IPS DF 6.9 (cell line): ENCODE measurements around the gene SLC35A4.

Experiments used
- DNase-seq: peaks from one replicate; pipeline ENCODE4 v3.0.0-alpha.2; 2013; ENCODE audit warnings: low read depth, low spot score
- H3K27ac ChIP-seq: one replicate; pipeline ENCODE4 v1.5.1; 2013; ENCODE audit warnings: low read length, control low read depth
- H3K27me3 ChIP-seq: 2 replicates; pipeline ENCODE4 v1.6.1; 2013; ENCODE audit warnings: mild to moderate bottlenecking, low read length; ENCODE audit not compliant: control insufficient read depth, insufficient read depth
- H3K36me3 ChIP-seq: 2 replicates; pipeline ENCODE4 v1.6.1; 2013; ENCODE audit warnings: low read length; ENCODE audit not compliant: control insufficient read depth, insufficient read depth
- H3K4me1 ChIP-seq: 2 replicates; pipeline ENCODE4 v1.6.1; 2013; ENCODE audit warnings: low read length; ENCODE audit not compliant: control insufficient read depth, insufficient read depth
- H3K4me3 ChIP-seq: 2 replicates; pipeline ENCODE4 v1.5.1; 2013; ENCODE audit warnings: mild to moderate bottlenecking, low read length
- H3K9me3 ChIP-seq: 2 replicates; pipeline ENCODE4 v1.6.1; 2013; ENCODE audit warnings: low read length, inconsistent platforms; ENCODE audit not compliant: control insufficient read depth, insufficient read depth
- WGBS: extraction: QIAGEN DNeasy Blood & Tissue Kit; methylation state at CpG from one replicate; pipeline ENCODE4 v1.1.7; 2013; ENCODE audit warnings: mixed read lengths, missing lambda C conversion rate; ENCODE audit not compliant: insufficient read length, insufficient coverage; 5-methylcytosine and 5-hydroxymethylcytosine counted together

SLC35A4 gene

DNA sequence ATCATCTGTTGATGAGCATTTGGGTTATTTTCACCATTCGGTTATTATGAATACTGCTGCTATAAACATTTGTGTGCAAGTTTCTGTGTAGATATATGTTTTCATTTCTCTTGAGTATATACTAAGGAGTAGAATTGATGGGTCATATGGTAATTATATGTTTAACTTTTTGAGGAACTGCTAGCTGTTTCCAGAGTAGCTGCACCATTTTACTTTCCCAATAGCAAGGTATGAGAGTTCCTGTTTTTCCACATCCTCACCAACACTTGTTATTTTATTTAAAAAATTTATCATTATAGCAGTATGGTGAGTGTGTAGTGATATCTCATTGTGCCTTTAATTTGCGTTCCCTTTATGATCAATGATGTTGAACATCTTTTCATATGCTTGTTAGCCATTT is 39.1 kb downstream of the SLC35A4 start:
- Histone ChIP-seq H3K36me3 (no peaks in the 10 kb centered on the region), H3K27me3 (no peaks in the 10 kb centered on the region), H3K4me1 (no peaks in the 10 kb centered on the region), H3K9me3 (no peaks in the 10 kb centered on the region), H3K4me3 (no peak overlapping the region), H3K27ac (no peak overlapping the region)
- no CpG with 5 or more reads among the region's 2 CpGs for WGBS
- no peak for DNase-seq

DNA sequence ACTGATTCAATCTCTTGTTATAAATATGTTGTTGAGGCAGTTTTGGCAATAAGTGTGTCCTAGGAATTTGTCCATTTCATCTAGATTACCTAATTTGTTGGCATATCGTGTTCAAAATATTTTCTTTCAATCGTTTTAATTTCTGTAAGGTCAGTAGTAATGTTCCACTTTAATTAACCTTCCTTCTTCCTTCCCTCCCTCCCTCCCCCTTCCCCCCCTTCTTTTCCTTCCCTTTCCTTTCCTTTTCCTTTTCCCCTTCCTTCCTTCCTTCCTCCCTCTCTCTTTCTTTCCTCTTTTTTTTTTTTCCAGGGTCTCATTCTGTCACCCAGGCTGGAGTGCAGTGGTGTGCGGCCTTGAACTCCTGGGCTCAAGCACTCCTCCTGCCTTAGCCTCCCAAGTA is 41.3 kb downstream of the SLC35A4 start:
- no CpG with 5 or more reads among the region's 3 CpGs for WGBS

DNA sequence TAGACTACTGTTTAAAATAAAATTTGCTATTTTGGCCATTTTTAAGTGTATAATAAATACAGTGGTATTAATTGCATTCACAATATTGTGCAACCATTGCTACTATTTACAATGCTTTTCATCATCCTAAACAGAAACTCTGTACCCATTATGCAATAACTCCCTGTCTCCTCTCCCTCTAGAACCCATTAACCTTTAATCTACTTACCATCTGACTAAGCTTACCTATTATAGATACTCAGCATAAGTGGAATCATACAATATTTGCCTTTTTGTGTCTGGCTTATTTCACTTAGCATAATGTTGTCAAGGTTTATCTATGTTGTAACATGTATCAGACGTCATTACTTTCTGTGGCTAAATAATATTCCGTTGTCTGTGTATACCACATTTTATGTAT is 42.4 kb downstream of the SLC35A4 start:
- Histone ChIP-seq H3K4me3 (no peak overlapping the region), H3K9me3 (peaks cover 2% of the 10 kb centered on the region; the same call in 1 of the 2 replicates), H3K4me1 (no peaks in the 10 kb centered on the region), H3K27me3 (no peaks in the 10 kb centered on the region), H3K36me3 (no peaks in the 10 kb centered on the region), H3K27ac (no peak overlapping the region)
- DNase-seq = no peak
- WGBS = no CpG with 5 or more reads among the region's 2 CpGs

More for the DNA sequence above, 41.3 kb downstream of the SLC35A4 start:
- Histone ChIP-seq H3K9me3 (no peaks in the 10 kb centered on the region), H3K4me1 (no peaks in the 10 kb centered on the region), H3K4me3 (no peak overlapping the region), H3K27ac (no peak overlapping the region), H3K36me3 (no peaks in the 10 kb centered on the region), H3K27me3 (no peaks in the 10 kb centered on the region)
- DNase-seq = no peak

DNA sequence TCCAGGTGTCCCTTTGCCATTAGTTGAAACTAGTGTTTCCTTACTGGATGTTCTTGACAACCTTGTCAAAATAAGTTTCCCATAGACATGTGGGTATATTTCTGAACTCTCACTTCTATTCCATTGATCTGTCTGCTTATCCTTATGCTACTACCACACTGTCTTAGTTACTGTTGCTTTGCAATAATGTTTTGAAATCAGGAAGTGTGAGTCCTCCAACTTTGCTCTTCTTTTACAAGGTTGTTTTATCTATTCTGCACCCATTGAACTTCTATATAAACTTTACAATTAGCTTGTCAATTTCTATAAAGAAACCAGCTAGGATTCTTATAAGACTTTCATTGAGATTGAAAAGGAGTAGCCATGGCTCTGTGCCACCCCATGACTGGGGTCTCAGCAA is 44.1 kb downstream of the SLC35A4 start:
- peaks cover 2% of the 10 kb centered on the region; the same call in 1 of the 2 replicates for H3K9me3 ChIP-seq
- no peak overlapping the region for H3K4me3 ChIP-seq
- H3K27ac ChIP-seq = no peak overlapping the region
- no peaks in the 10 kb centered on the region for H3K36me3 ChIP-seq
- H3K27me3 ChIP-seq = no peaks in the 10 kb centered on the region
- H3K4me1 ChIP-seq = no peaks in the 10 kb centered on the region
- no peak for DNase-seq

DNA sequence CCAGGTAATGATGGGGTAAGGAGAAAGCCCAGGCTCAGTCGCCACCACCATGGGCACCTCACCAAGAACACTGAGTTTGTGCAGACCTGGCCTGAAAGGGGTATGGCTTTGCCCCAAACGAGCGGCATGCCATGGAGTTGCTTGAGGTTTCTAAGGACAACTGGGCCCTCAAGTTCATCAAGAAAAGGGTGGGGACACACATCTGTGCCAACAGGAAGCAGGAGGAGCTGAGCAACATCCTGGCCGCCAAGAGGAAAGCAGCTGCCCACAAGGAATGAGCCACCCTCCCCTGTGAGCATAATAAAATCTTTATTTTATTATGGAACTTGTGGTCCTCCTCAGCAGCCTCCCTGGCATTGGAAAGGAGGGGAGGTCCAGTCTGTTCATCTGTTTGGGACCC is 44.5 kb downstream of the SLC35A4 start:
- no peaks in the 10 kb centered on the region for H3K4me1 ChIP-seq
- WGBS = no CpG with 5 or more reads among the region's 4 CpGs
- no peaks in the 10 kb centered on the region for H3K36me3 ChIP-seq
- DNase-seq = no peak
- H3K4me3 ChIP-seq = no peak overlapping the region
- no peaks in the 10 kb centered on the region for H3K27me3 ChIP-seq
- no peak overlapping the region for H3K27ac ChIP-seq
- peaks cover 2% of the 10 kb centered on the region; the same call in 1 of the 2 replicates for H3K9me3 ChIP-seq

DNA sequence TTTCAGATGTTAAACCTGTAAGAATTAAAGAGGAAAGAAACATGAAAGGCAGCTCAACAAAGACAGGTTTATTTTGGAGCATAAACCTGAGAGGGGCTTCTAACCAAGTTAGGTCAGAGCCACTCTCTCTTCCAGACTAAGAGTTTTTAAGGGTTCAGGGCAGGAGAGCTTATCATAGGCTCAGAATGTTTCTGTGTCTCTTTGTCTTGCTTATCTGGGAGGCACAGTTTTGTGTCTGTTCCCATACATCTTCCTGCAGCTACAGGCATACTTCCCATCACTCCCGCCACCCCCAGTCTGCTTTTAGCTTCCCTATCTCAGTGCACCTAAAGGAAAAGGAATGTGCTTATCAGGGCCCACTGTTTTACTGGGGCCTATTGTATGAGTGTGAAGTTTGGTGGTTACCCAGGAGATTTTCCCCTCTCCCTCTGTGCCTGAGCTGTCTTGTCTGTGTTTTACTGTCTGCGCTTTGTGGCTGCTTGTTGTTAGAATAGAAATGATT is 46.4 kb downstream of the SLC35A4 start:
- H3K27me3 ChIP-seq = no peaks in the 10 kb centered on the region
- H3K27ac ChIP-seq = no peak overlapping the region
- peaks cover 2% of the 10 kb centered on the region; the same call in 1 of the 2 replicates for H3K9me3 ChIP-seq
- WGBS = no CpG with 5 or more reads among the region's 2 CpGs
- H3K36me3 ChIP-seq = no peaks in the 10 kb centered on the region
- no peak overlapping the region for H3K4me3 ChIP-seq
- no peak for DNase-seq
- no peaks in the 10 kb centered on the region for H3K4me1 ChIP-seq
